TTC549 (cell line): ENCODE data around the gene IRAK1.

Experiments
- FAIRE-seq: peaks from 2 replicates; lab custom pipeline; 2012; peaks lifted over from hg19 to GRCh38; lab: Jason Lieb, UNC

The IRAK1 gene

DNA sequence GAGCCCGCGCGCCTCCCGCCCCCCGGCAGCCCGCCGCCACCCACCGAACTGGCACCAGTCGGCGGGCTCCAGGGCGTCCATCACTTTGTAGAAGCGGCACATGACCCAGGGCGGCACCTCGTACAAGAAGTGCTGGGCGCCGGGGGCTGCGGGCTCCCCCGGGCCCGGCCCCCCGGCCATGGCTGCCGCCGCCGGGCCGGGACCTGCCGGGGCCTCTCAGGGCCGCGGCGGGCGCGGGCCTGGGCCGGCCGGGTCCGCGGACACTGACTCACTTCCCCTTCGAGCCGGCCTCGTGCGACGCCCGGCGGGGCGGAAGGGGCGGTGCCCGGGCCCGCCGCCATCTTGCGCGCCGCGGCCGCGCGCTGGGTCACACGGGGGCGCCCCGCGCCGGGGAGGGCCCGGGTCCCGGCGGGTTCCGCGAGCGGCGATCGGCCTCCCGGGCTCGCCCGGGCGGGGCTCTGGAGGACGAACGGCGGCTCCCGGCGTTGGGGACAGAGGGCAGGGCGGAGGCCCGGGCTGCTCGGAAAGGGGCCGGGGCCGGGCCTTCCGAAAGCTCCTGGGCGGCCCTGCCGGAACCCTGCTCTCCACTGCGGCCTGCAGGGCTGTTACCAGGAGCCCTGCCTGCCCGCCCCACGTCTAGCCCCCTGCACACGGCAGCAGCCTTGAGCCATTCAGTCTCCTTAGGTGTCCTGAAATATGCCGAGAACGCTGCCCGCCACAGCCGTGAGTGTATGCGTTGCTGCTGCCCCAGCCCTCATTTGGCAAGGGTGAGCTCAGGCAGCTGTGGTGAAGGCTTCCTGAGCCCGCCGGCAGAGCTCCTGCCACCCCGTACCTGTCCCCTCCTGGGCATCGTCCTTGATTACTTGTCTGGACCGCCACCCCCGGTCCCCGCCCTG lies at the start of gene IRAK1:
Gene IRAK1 (minus strand): TSS at position 270 of the 896 bp plus-strand sequence. CDS start 90 bp downstream, at position 180.
- FAIRE-seq, result no peak

DNA sequence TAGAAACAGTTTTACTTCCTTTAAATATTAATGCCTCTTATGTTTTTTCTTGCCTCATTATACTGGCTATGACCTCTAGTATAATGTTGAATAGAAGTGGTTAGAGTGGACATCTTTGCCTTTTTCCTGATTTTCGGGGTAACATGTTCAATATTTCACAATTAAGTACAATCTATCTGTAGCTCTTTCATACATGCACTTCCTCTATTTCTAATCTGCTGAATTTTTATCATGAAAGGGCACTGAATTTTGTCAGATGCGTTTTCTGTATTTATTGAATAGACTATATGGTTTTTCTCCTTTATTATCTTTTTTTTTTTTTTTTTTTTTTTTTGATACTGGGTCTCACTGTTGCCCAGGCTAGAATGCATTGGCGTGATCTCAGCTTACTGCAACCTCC lies 48.9 kb upstream of the IRAK1 start:
- no peak for FAIRE-seq

DNA sequence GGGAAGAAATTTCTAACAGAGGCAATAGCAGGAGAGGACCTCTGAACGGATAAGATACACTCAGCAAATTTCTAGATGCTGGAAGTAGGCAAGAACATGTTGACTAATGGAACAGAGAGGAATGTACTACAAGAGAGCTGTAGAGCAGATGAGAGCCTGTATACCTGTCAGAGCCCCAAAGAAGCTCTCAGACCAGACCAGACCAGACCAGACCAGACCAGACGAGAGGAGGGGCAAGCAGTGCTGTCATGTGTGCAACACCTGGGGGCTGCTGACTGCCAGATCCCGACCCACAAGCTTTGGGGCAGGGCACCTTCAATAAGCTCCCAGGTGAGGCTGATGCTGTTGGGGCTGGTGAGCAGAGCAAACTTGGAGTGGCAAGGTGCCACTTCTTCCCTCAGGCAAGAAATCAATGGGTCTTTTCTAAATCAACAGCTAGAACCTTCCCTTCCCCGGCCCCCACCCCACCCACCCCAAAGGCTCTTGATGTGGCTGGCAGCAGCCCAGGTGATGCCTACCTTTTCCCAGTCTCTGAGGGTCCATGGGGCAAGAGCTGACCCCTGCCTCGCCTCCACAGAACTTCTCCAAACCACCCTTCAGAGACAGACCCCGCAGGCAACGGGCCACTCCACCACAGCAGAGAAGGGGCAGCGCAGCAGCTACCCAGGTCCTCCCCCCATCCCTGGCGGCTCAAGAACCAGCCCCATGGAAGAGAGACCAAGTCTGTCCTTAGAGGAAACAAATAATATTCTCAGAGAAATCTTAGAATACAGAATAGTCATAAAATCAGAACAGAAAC lies 45.1 kb upstream of the IRAK1 start:
- FAIRE-seq, result no peak

DNA sequence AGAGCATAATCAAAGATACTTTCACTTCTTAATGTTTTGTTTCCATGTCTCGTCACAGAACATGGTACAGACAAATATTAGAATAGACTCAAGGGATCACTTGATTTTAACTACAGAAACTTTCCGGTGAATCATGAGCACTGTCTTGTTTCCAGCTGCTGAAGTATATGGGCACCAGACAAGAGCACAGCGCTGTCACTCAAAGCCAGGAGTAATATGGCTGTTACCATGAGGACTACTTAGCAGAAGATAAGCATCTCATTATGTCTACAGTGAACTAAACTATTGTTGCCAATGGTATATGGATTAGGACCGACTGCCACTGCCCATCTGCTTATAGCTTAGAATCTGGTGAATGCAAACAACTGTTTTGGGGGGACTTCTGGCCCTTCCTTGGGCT lies 43.5 kb upstream of the IRAK1 start:
- no peak for FAIRE-seq

DNA sequence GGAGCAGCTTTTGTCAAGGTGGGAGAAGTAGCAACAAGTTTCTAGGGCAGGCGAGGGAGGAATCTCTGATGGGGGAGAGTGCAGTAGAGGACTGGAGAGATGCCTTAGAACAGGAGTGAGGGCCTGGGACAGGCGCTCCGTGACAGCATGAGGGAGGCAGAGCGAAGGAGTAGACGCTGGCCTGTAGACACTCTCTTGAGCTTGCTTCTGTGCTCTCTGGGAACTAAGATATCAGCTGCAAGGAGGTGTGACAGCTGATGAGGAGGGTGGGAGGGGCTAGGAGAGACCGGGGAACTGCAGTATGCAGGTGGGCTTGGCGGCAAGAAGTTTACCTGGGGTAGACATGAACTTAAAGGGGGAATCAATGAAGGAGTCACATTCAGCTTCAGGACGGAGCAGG lies 42.1 kb upstream of the IRAK1 start:
- no peak for FAIRE-seq

DNA sequence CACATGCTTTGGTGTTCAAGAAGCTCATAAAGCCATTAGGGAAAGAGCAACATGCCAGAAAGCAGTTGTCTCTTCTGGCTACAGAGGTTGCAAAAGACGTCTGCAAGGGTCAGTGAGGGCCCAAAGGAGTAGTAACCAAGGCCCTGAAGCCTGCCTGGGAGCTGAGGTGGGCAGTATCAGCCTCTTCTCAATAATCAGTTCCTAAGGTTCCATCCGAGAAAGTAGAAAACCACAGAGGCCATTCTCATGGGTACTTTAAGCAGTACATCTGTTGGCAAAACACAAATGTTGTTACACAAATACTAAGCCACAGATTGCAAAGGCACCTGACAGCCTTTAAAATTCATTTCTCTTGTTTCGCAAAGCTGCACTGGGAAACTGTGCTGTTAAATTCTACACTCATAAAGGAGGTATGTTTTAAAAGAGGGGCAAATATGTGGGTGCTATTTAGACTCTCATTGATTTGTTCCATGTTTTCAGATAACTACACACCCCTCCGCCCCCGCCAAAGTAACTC lies 40.1 kb upstream of the IRAK1 start:
- FAIRE-seq, result no peak

DNA sequence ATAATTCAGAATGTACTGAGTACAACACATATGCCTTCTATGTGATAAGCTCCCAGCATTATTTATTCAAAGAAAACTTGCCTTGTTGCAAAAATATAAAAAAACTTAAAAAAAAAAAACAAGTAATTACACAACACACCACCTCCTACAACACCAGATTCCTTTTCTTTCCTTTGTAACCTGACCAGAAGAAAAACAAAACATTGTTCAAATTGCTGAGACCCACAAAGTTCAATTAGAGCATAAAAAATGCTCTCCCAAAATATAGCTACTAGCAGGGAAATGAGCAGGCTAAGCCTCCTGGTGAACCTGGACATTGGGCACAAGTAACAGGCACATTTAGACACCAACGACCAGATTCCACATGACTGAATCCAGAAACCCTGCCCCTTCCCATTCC lies 39.5 kb upstream of the IRAK1 start:
- FAIRE-seq, result no peak

DNA sequence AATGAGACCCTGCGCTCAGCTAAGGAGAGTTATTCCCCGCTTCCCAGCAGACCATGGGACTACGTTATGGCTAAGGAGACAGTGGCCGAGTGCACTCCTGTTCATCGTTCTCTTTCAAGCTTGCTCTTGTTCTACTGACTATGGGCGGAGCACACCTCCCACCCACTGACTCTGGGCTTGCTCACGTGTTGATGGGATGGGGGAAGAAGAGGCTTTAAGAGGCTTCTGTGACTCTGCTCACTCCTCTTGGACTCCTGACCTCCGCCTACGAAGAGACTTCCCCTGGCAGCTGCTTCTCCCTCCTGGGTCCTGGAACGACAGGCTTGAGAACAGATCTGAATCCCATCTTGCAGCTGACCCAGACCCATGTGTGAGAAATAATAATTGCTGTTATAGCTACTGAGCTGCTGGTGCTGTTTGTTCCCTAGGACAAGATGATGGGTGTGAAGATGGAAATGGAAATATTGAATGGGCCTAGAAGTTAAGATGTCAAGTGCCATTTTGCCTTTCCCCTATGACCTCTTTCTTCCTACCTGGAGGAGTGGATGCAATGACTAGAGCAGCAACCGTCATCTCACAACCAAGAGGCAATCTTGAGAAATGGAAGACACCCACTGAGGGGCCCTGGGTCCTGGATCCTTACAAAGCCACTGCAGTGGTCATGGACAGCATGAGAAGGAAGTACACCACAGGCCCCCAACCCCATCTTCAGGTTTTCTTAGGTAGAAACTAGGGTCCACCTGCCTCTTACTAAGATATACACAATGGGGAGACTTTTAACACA lies 38.7 kb upstream of the IRAK1 start:
- FAIRE-seq, result no peak

DNA sequence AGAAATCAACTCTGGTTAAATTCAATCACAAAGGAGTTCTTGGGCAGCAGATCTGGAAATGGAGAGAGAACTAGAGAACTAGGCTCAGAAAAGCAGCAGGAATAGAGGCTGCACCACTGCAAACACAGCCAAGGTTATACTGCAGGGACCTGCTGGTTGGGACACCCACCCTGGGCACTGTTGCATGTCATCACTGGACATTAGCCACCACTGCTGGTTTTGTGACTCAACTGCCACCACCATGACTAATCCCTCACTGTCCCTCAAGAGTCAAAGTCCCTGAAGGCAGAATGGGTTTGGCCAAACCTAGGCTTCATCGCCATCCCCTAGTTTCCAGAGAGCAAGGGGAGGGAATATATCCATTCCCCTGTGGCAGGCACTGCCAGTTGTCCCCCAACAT lies 38.1 kb upstream of the IRAK1 start:
- no peak for FAIRE-seq

DNA sequence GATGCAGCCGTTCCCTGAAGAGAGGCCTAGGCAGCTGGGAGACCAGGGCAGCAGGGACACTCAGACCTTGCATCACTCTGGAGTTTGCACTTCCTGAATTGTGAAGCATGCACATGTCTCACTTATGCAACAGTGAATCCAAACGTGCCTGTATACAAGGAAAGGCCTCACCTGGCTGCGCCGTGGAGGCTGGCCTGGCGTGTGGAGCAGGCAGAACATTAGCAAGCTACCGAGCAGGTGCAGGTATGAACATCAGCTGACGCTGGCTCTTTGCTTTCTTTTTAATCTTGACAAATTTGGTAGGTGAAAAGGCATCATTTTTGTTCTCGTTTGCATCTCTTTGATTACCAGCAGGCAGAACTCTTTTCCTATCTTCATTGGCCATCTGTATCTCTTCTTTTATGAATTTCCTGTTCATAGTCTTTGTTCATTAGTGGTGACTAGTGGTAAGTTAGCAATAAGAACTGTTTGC lies 37.1 kb upstream of the IRAK1 start:
- no peak for FAIRE-seq

DNA sequence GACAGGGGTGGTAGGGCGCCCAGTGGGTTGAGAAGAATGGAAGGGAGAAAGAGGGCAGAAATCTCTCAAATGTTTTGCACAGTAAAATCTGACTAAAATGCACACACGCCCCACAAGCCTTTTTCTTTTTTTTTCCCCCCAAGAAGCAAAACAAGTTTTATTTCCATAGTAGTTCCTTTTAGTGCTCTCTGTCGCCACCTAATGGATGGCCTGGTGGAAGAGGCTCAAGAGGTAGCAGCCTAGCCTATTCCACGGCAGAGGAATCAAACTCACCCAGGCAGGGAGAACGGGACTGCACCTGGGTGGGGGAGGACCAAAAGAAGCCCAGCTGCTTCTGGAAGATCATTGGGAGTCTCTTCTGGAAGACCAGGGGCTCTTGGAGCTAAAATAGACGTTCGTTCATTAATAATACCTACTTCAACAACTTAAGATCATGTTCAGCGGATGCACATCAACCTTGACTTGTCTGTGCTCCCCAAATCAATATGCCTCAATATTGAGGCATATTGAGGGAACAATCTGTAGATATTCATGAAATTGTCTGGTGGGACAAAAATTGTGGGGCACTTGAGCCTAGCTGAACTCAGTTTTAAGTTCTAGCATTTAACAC lies 31.6 kb upstream of the IRAK1 start:
- FAIRE-seq, result no peak

DNA sequence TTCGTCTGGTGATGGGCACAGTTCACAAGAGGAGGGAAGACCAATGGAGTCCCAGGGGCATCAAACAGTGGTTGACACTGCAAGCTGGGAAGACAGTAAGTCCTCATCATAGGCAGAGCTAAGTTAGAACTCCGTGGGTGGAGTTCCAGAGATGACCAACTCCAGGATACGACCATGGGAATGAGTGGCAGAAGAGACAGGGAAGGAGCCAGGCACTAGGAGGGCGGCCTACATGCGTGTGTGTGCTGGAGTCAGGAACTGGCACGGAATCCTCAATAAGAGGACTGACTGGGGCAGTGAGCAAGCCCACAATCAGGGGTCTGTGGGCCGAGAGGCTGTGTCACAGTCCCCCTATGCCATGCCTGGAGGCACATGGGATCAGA lies 30.4 kb upstream of the IRAK1 start:
- no peak for FAIRE-seq

DNA sequence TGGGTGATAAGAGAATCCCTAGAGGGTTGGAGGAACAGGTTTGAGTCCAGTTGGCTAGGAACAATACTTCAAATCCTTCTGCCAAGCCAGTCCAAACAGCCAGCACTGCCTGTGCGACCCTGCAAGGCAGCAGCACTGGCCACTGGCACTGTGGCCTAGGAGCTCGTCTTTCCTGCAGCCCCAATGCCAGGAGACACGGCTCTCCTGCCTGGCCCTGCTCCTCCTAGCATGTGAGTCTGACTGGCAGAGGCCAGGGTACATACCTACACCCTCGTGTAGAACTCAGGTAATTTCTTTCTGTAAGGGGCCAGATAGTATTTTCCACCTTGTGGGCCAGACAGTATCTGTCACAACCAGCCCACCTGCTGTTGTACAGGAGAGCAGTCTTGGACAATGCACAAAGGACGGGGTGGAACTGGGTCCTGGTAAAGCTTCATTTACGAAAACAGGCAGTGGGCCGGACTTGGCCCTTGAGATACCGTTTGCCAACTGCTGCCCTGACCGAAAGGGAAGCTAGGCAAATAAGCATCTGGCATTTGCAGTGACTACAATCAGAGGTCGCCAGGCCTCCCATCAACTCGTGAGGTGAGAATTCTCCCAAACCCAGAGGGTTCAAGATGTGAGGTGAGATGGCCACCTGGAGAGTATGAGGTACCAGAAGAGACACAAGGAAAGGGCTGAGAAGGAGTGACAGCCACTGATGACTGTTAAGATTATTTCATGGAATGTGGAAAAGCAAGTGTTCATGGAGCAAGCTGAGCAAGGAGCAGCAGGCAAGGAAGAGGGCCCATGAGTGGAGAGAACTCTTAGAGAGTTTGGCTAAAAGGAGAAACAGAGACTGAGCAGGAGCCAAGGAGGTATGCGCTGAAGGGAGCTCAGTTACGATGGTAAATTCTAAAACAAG lies 29.8 kb upstream of the IRAK1 start:
- no peak for FAIRE-seq

DNA sequence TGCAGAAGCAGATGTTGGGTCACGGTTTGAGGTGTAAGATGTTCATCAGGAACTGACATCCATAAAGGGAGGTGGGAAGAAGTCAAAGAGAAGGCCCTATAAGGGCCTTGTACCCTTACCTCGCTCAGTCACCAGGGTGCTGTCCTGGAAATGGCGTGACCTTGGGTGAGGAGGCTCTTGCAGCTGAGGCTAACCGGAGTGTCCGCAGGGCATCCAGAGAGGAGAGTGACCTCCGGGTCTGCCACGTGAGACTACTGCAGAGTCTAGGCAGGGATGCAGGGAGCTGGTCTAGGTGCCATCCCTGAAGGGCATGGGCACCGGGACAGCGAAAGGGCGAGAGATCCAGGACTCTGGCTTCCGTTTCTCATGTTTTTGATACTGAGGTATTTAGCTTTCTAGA lies 28.7 kb upstream of the IRAK1 start:
- FAIRE-seq, result no peak

DNA sequence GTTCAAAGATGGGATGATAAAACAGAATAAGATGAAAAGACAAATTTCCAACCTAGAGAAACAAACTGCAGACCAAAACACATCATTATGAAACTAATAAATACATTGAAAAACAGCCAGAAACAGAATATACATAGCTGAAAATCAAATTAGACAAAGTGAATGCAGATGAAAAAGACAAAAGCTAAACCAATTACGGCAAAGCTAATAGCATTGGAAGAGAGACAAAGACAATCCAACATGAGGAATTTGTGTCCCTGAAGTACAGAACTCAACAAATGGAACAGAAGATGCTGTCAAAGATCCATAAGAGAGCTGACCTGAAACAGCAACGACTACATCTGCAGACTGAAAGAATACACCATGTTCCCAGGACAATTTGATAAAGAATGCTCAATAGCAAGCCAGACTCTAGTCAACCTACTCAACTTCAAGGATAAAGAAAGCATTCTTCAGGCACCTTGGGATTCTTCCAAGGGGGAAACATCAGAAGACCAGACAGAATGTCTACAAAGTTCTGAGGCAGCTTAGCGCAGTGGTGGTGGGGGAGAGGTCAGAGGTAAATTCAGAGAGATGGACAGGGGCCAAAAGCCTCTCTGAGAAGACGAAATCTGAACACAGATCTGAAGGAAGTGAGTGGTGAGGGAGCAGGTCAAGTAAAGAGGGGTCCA lies 27.4 kb upstream of the IRAK1 start:
- FAIRE-seq, result no peak

DNA sequence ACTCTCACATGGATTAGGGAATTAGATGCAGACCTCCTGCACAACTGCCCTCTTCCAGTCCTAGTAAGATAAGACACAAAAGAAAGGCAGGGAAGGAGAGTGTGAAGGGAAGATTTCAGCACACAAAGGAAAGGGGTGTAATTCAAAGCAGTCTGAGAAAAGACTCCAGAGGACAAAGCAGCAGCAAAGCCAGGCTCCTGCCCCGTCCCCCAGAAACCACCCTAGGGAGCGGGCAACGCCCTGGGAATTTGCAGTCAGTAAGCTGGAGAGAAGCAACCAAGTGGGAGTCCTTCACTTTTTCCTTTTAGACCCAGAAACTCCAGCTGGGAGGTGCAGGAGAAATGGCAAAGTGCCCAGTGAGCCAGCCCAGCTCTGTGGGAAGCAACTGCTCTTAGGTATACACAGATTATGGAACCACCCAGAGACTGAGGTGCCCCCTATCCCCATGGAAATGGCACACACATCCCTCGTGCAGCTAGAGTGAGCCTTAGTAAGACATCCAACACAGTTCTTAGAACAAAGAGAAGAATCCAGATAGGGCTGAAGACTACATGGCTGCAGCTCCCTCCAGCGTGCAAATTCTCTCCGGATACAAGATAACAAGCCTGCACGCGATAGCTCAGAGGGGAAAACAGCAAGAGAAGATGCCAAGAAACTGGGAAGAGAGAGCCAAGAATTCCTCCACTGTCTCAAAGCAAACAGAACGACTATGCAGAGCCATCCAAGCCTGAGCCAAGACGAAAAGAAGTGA lies 26.5 kb upstream of the IRAK1 start:
- FAIRE-seq, result no peak

DNA sequence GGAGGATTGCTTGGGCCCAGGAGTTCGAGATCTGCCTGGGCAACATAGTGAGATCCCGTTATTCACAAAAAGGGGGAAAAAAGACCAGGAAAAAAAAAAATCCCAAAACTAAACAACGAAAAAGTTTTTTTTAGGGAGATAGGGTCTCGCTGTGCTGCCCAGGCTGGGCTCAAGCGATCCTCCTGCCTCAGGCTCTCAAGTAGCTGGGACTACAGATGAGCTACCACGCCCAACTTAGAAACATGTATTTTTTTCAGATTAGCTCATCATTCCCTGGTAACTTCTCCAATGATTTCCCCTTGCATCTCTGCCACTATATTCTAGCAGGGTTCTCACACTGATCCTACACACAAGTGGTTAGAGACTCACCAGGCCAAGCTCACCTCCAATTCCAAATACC lies 24.4 kb upstream of the IRAK1 start:
- FAIRE-seq, result no peak

DNA sequence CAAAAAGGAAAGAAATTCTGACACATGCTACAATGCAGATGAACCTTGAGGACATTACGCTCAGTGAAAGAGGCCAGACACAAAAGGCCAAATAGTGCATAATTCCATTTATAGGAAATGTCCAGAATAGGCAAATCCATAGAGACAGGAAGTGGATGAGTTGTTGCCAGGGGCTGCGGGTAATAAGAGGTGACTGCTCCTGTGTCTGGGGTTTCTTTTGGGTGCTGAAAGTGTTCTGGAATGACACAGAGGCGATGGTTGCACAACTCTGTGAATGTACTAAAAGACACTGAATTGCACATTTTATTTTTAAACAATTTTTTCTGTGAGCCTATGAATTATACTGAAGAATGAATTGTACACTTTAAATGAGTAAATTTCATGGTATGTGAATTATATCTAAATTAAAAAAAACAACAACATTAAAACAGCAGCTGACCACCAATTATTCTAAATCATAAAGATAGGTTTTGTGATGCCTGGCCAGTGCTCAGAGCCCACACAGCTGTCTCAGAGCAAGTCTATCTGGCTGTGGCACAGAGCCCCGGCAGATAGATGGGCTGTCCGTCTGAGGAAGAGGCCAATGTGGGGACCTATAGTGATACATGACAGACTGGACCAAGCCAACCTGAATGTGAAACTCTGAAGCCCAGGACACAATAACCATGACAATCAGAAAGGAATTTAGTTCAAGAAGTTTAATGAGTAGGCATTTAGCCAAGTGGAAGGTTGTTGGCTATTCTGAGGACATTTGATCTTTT lies 23.5 kb upstream of the IRAK1 start:
- FAIRE-seq, result no peak

DNA sequence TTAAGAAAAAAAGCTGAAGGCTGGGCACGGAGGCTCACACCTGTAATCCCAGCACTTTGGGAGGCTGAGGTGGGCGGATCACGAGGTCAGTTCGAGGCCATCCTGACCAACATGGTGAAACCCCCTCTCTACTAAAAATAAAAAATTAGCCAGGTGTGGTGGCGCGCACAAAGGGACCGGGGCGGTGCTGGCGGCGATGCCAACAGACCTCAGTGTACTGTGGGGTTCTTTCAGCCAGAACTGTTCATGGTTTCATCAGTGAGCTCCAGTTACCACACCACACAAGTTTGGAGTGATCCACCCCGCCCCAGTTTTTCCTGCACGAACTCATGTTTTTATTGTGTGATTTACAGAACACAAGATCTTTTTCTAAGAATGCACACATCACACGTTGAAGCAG lies 21.2 kb upstream of the IRAK1 start:
- no peak for FAIRE-seq
